Measurements from ENCODE around the gene DKK3.

The DKK3 gene

DNA sequence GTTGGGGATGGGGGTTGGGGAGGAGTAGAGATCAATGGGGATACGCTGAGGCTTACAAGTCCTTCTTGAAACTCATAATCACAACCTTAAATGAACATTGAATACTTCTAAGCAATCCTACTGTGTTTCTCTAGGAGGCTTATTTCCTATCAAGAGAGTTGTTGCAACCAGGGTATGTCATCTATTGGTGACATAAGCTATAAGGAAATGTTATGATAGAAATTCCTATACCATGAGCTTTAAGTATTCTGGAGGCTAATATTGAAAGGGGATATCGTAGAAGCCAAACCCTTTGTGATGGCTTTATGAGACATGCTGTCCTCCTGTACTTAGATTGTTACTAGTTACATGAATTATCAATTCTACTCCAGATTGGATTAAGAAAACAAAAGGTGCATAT, 72.9 kb downstream of the DKK3 start:
- DNase-seq: no peak

DNA sequence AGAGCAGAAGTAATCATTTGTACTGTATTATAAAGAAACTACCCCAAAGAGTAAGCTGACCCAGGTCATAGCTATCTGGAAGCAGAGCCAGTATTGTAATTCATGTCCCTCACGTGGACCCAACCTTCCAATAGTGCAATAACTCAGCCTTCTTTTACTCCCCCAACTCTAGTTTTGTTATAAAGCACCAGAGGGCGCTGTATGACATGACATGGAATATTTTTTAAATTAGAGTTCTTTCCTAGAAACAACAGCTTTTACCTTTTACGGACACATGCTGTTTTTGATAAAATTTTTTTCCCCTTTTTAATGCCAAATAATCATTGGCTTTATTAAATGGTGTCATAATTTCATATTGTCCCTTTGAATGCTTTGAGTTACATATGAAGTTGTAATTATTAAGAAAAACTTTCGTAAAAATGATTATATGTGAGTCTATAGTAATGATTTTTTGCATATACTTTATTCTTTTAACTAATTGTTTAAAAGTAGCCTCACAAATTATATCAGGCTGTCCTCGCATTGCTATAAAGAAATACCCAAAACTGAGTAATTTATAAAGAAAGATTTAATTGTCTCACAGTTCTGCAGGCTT, 76.9 kb downstream of the DKK3 start:
- peak; percentile 27 for DNase-seq

DNA sequence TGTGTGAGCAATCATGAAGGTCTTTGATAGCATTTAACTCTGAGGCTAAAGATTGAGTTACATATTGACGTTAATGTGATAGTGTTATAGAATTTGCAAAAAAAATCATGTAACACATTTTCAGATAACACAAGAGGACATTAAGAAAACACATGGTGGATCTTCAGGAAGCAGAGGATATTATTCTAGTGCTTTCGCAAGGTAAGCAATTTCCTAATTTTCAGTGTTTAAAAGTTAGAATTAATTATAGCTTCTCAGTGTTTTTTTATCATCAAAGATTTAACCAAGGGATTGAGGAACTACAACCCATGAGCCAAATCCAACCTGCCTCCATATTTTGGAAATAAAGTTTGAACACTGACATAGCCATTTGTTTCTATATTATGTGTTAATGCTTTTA, 78.5 kb downstream of the DKK3 start:
- no peak for DNase-seq

DNA sequence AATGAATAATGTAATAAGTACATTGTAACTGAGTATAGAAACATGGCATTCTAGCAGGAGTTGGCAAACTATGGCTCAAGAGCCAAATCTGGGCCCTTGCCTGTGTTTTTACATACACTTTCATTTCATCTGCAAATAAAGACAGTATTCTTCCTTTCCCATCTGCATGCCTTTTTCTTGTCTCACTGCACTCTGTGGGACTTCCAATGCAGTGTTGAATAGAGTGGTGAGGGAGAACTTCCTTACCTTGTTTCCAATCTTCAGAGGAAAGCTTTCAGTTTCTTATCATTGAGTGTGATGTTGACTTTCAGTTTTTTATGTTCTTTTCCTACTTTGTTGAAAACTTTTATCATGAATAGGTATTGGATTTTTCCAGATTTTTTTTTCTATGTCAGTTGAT, 84.6 kb downstream of the DKK3 start:
- no peak for DNase-seq

DNA sequence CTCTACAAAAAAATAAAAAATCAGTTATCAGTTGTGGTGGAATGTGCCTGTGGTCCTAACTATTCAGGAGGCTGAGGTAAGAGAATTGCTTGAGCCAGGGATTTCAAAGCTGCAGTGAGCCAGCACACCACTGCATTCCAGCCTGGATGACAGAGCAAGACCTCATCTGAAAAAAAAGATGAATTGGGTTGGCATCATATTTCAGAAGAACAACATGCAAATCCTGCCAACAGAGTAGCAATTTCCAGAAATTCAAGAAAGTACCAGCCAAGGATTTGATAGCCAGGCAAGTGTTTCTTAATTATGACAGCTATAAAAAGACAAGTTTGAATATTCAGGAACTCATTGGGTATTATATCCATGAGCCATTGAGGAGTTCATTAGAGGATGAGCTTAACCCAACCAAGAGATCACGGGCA, 91.4 kb downstream of the DKK3 start:
- no peak for DNase-seq

DNA sequence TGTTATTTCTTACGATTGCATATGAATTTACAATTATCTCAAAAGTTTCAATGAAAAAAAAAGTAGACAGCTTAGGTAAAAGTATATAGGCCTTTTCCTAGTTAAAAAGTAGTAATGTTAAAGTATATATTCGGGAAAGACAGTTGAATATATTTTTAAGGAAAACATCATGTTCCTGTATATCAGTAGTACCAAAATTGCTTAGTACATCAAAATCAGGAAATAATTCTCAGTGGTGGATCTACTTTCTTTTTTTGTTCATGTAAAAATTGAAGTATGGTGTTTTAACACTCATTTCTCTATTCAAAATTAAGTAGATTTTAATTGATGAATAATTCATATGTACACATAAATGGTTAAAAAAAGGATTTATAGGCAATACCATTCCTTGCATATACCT, 92.8 kb downstream of the DKK3 start:
- no peak for DNase-seq

DNA sequence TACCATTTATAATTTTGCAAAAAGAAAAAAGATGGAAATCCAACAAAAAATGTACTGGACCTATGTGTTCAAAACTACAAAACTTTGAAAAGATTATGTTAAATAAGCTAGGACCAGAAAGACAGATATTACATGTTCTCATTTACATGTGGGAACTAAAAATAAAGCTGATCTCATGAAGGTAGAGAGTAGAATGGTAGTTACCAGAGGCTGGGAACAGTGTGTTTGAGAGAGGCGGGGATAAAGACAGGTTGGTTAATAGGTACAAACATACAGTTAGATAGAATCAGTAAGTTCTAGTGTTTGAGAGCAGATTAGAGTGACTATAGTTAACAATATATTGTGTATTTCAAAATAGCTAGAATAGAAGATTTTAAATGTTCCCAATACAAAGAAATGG, 95.0 kb downstream of the DKK3 start:
- no peak for DNase-seq
